ENCODE results near the gene RAB22A.

Gene RAB22A

DNA sequence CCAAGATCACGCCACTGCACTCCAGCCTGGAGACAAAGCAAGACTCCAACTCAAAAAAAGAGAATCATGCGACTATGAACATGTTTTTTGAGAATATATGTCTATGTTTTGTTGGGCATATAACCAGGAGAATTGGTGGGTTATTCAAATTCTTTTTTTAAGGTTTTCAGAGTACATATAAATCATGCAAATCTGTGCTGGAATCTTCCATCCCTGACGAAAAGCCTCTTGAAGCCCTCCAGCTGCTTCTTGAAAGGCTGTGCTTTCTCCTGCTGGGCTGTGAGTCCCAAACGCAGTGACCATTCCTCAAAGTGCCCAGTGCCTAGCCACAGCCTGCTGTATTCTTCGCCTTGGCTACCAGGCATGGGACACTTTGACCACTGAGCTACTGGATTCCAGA lies 9.2 kb upstream of the RAB22A start:
- no peak for DNase-seq (ENCODE audit: low read depth in 2 of 3, low spot score in 1 of 3)

DNA sequence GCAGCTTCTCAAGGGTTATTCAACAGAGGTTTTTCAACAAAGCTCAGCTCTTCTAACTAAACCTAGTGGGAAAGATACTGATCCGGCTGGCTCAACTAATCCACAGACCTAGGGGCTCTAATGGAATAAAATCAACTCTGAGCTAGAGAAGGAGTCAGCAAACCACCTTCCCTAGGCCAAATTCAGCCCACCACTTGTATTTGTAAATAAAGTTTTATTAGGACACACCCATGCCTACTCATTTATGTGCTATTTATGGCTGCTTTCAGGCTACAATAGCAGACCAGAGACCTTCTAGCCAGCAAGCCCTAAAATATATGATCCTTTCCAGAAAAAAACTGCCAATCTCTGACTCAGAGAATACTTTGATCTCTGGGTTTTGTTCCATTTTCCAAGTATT lies 6.0 kb upstream of the RAB22A start:
- no peak for DNase-seq (ENCODE audit: low read depth in 2 of 3, low spot score in 1 of 3)

DNA sequence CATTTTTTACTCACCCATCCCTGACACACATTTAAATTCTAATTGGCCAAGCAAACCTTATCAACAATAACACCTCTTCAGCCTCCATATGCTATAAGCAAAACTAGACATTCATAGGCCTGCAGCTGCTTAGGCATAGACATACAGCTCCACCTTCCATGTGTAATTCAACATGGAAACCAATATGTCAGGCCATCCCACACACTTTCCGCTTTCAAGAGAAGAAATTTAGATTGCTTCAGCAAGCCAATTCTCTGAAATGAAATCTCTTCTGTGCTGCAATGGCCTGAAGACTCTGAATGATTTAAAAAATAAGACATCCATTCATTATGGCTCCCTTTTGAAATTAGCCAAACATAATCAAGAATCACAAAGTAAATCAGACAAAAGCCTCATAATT lies 4.5 kb upstream of the RAB22A start:
- DNase-seq (ENCODE audit: low read depth in 2 of 3, low spot score in 1 of 3), result no peak

DNA sequence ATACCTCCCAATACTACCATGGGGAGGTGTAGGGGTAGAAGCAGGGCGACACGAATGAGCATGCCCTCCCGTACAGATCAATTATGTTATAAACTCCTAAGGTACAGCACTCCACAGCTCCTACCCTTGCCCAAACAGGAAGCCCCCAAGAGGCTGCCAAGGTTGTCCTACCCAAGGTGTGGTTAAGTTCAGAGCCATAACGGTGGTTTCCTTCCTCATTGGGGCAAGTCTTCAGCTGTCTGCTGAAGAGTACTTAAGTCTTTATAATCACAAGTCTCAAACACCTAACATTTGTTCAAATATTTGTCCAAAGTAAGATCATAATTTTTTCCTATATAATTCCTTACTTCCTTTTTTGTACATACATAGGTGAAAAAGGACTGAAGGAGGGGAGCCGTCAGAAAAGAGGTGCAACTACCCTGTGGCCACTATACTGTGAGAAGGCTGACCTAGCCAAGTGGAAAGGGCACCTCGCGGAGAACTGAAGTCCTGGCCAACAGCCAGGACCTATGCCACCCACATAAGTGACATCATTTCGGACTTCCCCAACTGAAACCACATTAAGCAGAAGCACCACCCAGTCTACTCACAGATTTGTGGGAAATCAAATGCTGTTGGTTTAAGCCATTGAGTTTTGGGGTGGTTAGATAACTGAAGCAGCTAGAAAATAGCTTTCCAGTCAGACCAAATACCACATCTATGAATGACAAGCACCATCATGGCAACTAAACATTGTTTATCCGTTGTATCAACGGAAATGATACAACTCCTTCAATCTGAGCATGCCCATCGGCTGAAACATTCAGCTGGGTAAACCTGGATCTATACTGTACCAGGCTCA lies 2.9 kb upstream of the RAB22A start:
- DNase-seq (ENCODE audit: low read depth in 2 of 3, low spot score in 1 of 3), result peak; percentile 49 to 65 (median 51)

DNA sequence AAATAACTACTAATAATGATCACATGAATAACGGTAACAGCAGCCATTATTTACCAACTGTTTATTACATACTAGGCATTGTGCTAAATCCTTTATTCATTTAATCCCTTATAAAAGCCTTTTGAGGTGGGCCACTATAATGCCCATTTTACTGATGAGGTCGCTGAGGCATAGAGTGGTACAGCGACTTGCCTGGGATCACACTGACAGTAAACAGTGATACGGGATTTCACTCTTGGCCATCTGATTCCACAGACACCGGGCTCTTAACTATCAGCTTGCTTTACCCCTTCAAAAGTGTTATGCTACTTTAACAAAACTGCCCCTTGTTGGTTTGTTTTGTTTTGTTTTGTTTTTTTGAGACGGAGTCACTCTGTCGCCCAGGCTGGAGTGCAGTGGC lies 2.2 kb upstream of the RAB22A start:
- no peak for DNase-seq (ENCODE audit: low read depth in 2 of 3, low spot score in 1 of 3)

DNA sequence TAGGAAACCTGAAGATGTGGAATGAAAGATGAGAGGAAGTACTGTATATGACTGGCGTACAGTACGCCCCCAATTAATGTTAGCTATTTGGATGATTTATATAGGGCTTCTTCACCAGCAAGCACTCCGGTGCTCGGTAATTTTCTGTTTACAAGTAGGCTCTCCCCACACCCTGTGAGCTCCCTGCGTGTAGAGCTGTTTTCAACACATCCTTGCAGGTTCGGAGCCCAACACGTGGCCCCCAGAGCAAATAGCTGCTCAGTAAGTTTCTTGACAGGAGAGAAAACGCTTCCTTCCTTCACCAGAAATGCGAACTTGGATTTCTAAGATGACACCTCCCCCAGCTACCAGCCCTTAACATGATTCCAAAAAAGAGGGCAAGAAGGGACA lies 1.2 kb upstream of the RAB22A start:
- no peak for DNase-seq (ENCODE audit: low read depth in 2 of 3, low spot score in 1 of 3)

DNA sequence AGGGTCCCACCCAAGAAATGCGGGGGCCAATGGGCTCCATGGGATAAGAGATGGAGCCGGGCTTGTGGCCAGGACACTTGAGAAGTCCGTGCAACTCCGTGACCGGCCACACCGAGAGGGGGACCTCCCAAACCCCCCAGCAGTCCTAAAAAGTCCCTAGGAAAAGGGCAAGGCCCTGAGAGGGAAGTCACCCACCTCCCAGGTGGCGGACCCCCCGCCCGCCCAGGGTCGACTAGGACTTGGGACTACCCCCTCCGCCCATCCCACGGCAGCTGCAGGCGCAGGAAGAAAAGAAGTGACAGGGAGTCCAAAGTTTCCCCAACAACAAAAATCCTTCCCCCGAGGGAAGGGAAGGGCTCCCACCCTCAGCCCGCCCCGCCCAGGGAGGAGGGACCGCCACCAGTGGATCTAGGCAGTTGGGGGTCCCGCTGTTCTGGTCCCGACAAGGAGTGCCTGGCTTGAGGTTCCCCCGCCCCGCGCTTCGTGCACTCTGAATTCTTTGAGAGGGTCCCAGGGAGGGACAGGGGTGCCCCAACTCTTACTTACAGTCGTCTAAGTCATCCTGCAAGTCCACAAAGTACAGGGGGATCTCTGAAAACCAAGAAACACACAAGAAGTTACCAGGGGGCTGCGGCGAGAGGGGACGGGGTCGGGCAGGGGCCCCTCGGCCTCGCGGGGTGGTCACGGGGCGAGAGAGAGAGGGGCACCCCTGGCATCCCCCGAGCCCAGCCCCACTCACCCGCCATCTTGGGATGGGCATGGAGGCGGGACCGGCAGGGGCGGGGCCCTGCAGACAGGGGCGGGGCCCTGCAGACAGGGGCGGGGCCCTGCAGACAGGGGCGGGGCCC lies 611 bp upstream of the RAB22A start:
- DNase-seq (ENCODE audit: low read depth in 2 of 3, low spot score in 1 of 3), result peak in 2 of 3 donors; percentile 42 to 47

DNA sequence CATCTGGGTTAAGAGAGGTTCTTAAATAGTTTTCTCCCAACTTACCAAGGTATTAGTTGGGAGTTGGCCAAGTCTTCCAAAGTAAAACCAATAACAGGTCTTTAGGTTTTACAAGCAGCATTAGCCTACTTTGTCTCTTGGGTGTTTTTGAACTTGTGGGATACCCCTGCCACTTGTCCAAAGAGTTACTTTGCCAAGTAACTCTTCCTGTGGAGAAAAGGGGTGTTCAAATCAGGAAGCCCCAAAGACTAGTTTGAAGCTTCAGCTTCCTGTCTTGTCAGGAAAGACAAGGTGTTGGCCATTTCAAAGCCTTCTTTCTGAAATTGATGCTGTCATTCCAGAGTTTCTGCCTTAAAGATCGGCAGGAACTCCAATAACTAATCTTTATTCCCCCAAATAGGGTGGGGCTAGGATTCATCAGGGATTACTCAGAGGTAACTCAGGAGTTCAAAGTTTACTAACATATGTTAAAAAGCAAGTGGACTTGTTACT lies 822 bp downstream of the RAB22A start:
- DNase-seq (ENCODE audit: low read depth in 2 of 3, low spot score in 1 of 3), result no peak

DNA sequence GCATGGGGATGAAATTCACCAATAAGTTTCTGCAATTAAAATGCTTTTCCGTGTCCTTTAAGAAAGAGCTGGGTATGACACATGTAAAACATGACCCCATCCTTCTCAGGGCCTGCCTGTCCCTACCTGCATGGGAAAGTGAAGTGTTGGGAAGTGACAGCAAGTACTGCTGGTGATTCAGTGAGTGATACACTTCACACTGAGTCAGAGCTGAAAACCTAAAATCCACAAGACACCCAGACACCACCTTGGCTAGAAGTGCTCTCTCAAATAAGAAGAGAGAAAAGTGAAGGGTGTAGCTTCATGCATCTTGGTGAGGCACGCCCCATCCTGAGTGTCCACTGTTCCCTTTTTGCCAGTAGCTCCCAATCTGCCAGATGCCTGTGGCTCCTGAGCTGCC lies 3.3 kb downstream of the RAB22A start:
- no peak for DNase-seq (ENCODE audit: low read depth in 2 of 3, low spot score in 1 of 3)

DNA sequence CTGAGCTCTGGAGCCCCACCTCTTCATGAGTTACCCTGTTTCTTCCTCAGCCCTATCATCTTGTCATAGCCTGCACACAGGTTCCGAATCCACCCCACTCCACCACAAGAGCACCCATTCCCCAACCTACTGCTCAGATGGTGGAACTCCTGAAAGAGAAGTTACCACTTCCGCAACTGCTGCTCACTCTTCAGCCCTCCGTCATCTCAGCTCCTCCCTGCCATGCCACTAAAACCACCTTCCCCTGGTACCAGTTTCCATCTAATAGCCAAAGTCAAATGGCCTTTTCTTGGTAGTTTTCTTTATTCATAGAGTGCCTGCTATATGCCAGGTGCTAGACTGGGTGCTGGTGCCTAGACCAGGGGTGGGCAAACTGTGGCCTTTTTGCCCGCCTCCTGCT lies 3.9 kb downstream of the RAB22A start:
- no peak for DNase-seq (ENCODE audit: low read depth in 2 of 3, low spot score in 1 of 3)

DNA sequence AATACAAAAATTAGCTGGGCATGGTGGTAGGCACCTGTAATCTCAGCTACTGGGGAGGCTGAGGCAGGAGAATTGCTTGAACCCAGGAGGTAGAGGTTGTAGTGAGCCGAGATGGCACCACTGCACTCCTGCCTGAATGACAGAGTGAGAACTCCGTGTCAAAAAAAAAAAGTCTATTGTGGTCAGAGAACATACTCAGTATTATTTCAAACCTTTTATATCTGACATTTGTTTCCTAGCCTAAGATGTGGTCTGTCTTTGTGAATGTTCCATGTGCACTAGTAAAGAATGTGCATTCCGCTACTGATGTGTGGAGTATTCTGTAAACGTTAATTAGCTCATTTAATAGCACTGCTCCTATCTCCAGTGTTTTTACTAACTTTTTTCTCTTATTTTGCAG lies 11.7 kb downstream of the RAB22A start:
- no peak for DNase-seq (ENCODE audit: low read depth in 2 of 3, low spot score in 1 of 3)

DNA sequence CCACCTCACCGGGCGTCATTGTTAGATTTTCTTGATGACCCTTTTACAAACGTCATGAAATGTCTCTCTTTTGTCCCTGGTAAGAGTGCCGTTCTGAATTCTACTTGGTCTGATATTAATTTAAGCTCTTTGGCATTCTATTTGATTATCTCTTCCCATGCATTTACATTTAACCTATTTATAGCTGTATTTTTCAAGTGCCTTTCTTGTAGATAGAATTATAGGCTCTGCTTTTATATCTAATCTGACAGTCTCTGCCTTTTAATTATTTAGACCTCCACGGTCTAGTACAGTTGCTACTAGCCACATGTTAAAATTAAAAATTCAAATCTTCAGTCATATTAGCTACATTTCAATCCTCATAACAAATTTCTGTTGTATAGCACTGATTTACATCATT lies 12.6 kb downstream of the RAB22A start:
- no peak for DNase-seq (ENCODE audit: low read depth in 2 of 3, low spot score in 1 of 3)

DNA sequence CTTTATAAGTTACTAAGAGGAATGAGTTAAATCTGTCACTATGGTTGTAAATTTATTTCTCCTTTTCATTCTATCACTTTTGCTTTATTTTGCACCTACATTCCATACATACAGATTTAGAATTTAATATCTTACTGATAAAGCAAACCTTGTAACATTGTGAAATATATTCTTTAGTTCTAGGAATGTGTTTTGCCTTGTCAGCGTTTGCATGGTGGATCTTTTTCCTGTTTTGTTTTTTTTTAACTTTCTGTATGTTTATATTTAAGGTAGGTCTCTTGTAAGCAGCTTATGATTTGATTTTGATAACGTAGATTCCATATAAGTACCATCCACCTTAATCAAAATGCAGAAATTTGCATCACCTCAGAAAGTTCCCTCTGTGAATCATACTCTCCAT lies 16.4 kb downstream of the RAB22A start:
- no peak for DNase-seq (ENCODE audit: low read depth in 2 of 3, low spot score in 1 of 3)

DNA sequence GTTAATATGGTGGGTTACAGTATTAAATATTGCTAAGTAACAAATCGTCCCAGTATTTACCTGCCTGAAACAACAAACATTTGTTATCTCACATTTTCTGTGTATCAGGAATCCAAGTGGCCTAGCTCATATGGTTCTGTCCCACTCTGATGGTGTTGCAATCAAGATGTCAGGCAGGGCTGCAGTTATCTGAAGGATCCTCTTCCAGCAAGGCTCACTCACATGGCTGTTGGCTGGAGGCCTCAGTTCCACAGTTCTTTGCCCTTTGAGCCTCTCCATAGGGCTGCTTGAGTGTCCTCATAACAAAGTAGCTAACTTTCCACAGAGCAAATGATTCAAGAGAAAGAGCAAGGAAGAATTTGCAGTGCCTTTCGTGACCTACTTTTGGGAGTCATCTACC lies 17.7 kb downstream of the RAB22A start:
- no peak for DNase-seq (ENCODE audit: low read depth in 2 of 3, low spot score in 1 of 3)

DNA sequence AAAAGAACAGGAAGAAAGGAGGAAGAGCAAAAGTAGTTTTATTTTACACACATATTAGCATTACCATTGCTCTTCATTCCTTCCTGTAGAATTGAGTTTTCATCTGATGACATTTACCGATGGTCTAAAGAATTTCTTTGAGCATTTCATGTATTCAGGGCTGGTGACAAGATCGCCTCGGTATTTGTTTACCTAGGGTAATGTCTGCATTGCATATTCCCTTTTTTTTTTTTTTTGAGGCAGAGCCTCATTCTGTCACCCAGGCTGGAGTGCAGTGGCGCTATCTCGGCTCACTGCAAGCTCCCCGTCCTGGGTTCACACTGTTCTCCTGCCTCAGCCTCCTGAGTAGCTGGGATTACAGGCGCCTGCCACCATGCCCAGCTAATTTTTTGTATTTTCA lies 19.3 kb downstream of the RAB22A start:
- DNase-seq (ENCODE audit: low read depth in 2 of 3, low spot score in 1 of 3), result no peak

DNA sequence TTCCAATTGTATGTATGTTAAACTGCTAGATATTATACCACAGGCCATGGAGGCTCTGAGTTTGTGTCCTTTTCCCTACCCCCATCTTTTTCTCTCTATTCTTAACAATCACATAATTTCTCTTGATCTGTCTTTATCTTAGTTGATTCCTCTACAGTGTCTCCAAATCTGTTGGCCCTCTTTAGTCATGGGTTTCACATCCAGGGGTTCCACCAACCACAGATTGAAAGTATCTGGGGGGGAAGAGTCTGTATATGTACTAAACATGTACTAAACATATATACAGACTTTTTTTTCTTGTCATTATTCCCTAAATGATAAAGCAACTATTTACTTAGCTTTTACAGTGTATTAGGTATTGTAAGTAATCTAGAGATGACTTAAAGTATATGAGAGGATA lies 20.2 kb downstream of the RAB22A start:
- DNase-seq (ENCODE audit: low read depth in 2 of 3, low spot score in 1 of 3), result no peak

DNA sequence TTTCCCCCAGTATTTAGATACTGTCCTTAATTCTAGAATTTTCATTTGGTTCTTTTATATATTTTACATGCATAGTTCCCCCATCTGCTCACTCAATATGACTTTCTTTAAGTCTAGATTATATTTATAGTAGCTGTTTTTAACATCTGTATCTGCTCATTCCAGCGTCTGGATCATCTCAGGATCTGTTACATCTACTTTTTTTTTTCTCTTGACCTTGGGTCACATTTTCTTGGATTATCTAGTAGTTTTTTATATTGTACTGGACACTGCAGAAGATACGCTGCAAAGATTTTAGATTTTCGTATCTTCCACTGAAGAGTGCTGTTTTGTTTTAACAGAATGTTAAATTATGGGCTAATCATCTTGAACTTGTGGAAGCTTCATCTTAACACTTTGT lies 20.7 kb downstream of the RAB22A start:
- no peak for DNase-seq (ENCODE audit: low read depth in 2 of 3, low spot score in 1 of 3)

DNA sequence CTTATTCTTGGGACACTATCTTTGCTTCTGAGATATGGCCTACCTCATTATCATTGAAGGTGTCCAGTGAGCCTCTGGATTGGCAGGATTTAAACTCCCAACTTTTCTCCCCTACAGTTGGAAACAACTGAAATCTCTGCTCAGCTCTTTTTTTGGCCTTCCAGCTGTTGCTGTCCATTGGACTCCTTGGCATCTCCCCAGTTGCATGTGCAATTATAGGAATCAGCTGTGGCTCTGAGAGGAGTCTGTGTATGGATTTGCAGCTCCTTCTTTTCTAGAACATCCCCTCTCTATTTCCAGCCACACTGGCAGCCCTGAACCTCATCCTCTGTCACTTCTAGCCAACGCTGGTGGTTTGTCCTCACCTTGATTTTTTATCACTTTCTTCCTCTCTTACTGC lies 21.2 kb downstream of the RAB22A start:
- no peak for DNase-seq (ENCODE audit: low read depth in 2 of 3, low spot score in 1 of 3)

DNA sequence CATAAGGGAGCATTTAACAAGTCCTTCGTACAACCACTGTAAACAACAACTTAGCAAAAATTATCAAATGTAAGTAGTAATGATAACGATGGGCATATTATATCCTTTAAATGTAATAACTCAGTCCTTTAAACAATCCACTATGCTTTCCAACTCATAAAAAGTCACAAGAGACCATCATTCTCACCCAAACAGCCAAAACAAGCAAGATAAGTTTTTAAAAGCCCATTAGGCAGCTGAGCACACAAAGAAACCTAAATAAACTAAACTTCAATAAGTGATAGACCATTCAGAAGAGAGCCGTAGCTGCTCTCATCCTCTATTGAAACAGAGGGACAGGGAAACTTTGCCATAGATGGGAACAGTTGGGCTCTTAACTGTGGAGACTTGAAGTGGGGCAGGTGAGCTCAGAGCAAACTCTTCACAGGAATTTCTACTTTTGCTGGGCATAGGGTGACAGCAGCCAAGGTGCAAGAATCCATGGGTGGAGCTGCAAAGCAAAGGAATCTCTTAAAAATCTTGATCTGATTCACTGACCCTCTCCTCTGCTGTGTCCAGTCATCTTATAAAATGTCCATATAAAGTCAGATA lies 22.5 kb downstream of the RAB22A start:
- no peak for DNase-seq (ENCODE audit: low read depth in 2 of 3, low spot score in 1 of 3)

DNA sequence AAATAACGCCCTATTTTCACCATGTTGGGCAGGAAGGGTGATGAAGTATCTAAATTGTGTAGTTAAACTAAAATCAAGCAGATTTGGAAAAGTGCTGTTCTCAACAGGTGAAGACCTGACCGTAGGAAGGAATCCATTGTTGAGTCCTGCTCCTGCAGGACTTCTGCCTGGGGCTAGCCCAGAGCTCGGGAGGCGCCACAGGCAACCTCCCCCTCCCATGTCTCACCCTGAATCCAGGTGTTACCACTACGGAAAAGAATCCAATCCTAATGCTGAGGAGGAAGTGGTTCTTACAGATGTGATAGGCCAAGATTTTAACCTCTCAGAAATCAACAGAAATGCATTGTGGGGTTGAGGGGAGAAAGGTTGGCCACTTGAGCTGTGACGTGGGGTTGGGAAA lies 30.2 kb downstream of the RAB22A start:
- no peak for DNase-seq (ENCODE audit: low read depth in 2 of 3, low spot score in 1 of 3)

DNA sequence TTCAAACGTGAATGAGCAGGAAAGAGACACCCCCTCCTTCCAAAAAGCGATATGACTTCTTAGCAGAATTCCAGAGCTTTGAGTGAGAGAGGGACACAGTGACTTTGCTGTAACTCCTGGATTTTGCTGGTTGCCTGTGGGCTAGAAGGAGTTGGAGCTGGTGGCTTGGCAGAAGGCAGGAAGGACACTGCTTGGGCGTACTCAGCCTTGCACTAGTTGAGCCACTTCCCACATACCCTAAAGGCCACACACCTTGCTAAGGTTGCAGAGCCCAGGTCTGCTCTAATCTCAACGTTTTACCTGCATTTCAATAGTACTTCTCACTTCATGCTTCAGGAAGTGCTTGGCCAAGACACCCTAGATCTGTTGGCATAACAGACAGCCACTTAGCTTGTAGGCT lies 30.6 kb downstream of the RAB22A start:
- DNase-seq (ENCODE audit: low read depth in 2 of 3, low spot score in 1 of 3), result no peak

DNA sequence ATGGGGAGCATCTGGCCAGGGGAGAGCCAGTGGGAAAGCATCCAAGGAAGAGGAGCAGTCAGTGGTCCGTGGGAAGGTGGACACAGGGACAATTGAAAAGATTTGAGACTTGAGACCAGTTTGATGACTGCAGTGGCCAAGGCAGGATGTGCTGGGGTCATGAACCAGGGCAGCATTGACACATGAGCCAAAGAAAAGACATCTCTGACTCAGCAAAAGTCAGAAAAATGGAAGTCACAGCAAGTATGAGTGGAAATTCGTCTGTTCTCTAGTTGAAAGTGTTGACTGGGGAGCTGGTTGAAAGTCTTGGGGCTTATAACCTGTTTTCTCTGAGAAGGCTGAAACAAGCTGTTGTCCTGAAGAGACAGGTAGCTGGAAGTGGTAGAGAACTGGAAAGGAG lies 31.3 kb downstream of the RAB22A start:
- no peak for DNase-seq (ENCODE audit: low read depth in 2 of 3, low spot score in 1 of 3)

Data from stimulated activated CD4-positive, alpha-beta T cell treated with anti-CD3 and anti-CD28 coated beads, Interleukin-12 subunit alpha, Interleukin-12 subunit beta, amount 100 ng/mL, for 48 hours (primary cell).